Iris pigment epithelial cell (primary cell): Measurements from ENCODE around the gene DUOX1.

Experiments
- DNase-seq: peaks from one replicate; pipeline ENCODE4 v3.0.0-alpha.2; 2011; ENCODE audit warnings: low read depth

Gene DUOX1

GRCh38 chr15:45168751-45169551 lies 39.2 kb downstream of the DUOX1 start:
- no peak for DNase-seq

GRCh38 chr15:45169608-45170480 lies 40.0 kb downstream of the DUOX1 start:
- no peak for DNase-seq

- DNase-seq: no peak
Measured at GRCh38 chr15:45171912-45172311, 42.1 kb downstream of the DUOX1 start.

- no peak for DNase-seq
Measured at GRCh38 chr15:45174069-45174468, 44.3 kb downstream of the DUOX1 start.

- DNase-seq: no peak
Measured at GRCh38 chr15:45174577-45174976, 44.8 kb downstream of the DUOX1 start.

- DNase-seq: no peak
Measured at GRCh38 chr15:45177285-45177684, 47.5 kb downstream of the DUOX1 start.

GRCh38 chr15:45179221-45179985 lies 49.6 kb downstream of the DUOX1 start:
- DNase-seq: no peak

GRCh38 chr15:45180201-45180600 lies 50.4 kb downstream of the DUOX1 start:
- no peak for DNase-seq

- no peak for DNase-seq
Measured at GRCh38 chr15:45180648-45181436, 51.0 kb downstream of the DUOX1 start.

- no peak for DNase-seq
Measured at GRCh38 chr15:45181491-45182285, 51.9 kb downstream of the DUOX1 start.

GRCh38 chr15:45182996-45183395 lies 53.2 kb downstream of the DUOX1 start:
- no peak for DNase-seq

GRCh38 chr15:45183511-45183910 lies 53.7 kb downstream of the DUOX1 start:
- DNase-seq: no peak

- DNase-seq: no peak
Measured at GRCh38 chr15:45184562-45185041, 54.8 kb downstream of the DUOX1 start.

- DNase-seq: no peak
Measured at GRCh38 chr15:45185069-45185779, 55.4 kb downstream of the DUOX1 start.

GRCh38 chr15:45185903-45186770 lies 56.3 kb downstream of the DUOX1 start:
- DNase-seq: no peak

- DNase-seq: no peak
Measured at GRCh38 chr15:45186771-45187577, 57.2 kb downstream of the DUOX1 start.

GRCh38 chr15:45187578-45187893 lies 57.7 kb downstream of the DUOX1 start:
- DNase-seq: no peak
